C4-2B (cell line): Measurements from ENCODE around the gene LRRC36.

Experiments used
- CTCF ChIP-seq: fragments of 450-650 bp; conservative IDR thresholded peaks from 2 replicates; pipeline ENCODE4 v1.5.1; 2017; ENCODE audit warnings: mild to moderate bottlenecking
- ZFX ChIP-seq: fragments of 450-650 bp; IDR thresholded peaks from 2 replicates; pipeline ENCODE4 v1.6.1; 2017

- TF ChIP-seq CTCF (no peak), ZFX (no peak)
These were observed 89.5 kb downstream of the LRRC36 start, which contains the start of gene ZDHHC1 for GRCh38 chr16:67415872-67416793.
